ENCODE data around the gene ZNF329. TPM values are rescaled to one million over a fixed set of nuclear protein-coding genes. Genes with fewer than 3 reads are reported as not detected.

The ZNF329 gene
- total RNA-seq, 1 donor from 2014 or later = 14.5 TPM

GRCh38 chr19:58083021-58083420, 67.6 kb downstream of the ZNF329 start:
- Mint-ChIP-seq H3K27me3 (no peaks in the 10 kb centered on the region), H3K4me3 (no peak overlapping the region), H3K4me1 (ENCODE audit: unreplicated experiment) (no peaks in the 10 kb centered on the region), H3K9me3 (peaks cover 11% of the 10 kb centered on the region), H3K36me3 (peaks cover 25% of the 10 kb centered on the region), H3K27ac (no peak overlapping the region)
- TF ChIP-seq CTCF (conservative IDR thresholded peaks at IDR 0.05) = no peak
- DNase-seq (ENCODE audit: extremely low spot score, unreplicated experiment) = no peak

DNA sequence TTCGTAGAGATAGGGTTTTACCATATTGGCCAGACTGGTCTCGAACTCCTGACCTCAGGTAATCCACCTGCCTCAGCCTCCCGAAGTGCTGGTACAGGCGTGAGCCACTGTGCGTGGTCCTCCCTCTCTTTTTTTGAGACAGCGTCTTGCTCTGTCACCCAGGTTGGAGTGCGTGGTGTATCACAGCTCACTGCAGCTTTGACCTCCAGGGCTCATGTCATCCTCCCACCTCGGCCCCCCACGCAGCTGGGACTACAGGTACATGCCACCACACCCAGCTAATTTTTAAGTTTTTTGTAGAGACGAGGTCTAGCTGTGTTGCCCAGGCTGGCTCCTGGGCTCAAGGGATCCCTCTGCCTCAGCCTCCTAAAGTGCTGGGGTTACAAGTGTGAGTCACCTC, 70.8 kb downstream of the ZNF329 start:
- no peak for TF ChIP-seq CTCF (conservative IDR thresholded peaks at IDR 0.05)
- Mint-ChIP-seq H3K36me3 (peaks cover 17% of the 10 kb centered on the region), H3K4me3 (no peak overlapping the region), H3K27ac (no peak overlapping the region), H3K4me1 (ENCODE audit: unreplicated experiment) (no peaks in the 10 kb centered on the region), H3K9me3 (peaks cover 11% of the 10 kb centered on the region), H3K27me3 (no peaks in the 10 kb centered on the region)
- no peak for DNase-seq (ENCODE audit: extremely low spot score, unreplicated experiment)

Other genes with a start within 250 kb of the ZNF329 start
- gene ZNF417, start 234.2 kb downstream of the ZNF329 start, total RNA-seq (ENCODE audit: low replicate concordance) = 20.8 and 26.8 TPM in 2 replicates
- 14.3 and 24.6 TPM in 2 replicates for gene ZNF418, start 215.4 kb downstream of the ZNF329 start, total RNA-seq (ENCODE audit: low replicate concordance)
- gene ZNF256, start 203.1 kb downstream of the ZNF329 start, total RNA-seq (ENCODE audit: low replicate concordance) = 10.2 and 10.4 TPM in 2 replicates
- gene C19orf18, start 176.3 kb downstream of the ZNF329 start, total RNA-seq (ENCODE audit: low replicate concordance) = 1.0 and 2.5 TPM in 2 replicates
- 28.1 and 39.1 TPM in 2 replicates for gene ZNF606, start 148.0 kb downstream of the ZNF329 start, total RNA-seq (ENCODE audit: low replicate concordance)
- 0.95 and 1.9 TPM in 2 replicates for gene ZSCAN1, start 116.8 kb downstream of the ZNF329 start, total RNA-seq (ENCODE audit: low replicate concordance)
- 12.0 and 13.1 TPM in 2 replicates for gene ZNF135, start 91.5 kb downstream of the ZNF329 start, total RNA-seq (ENCODE audit: low replicate concordance)
- 59.0 and 82.4 TPM in 2 replicates for gene ZSCAN18, start 52.6 kb downstream of the ZNF329 start, total RNA-seq (ENCODE audit: low replicate concordance)
- gene ZNF274, start 32.3 kb upstream of the ZNF329 start, total RNA-seq (ENCODE audit: low replicate concordance) = 27.2 and 34.1 TPM in 2 replicates
- 52.0 and 52.5 TPM in 2 replicates for gene ZNF544, start 78.1 kb upstream of the ZNF329 start, total RNA-seq (ENCODE audit: low replicate concordance)
- gene ZNF8, start 128.2 kb upstream of the ZNF329 start, total RNA-seq (ENCODE audit: low replicate concordance) = 10.8 and 16.4 TPM in 2 replicates
- 35.2 and 36.8 TPM in 2 replicates for gene ERVK3-1, start 154.6 kb upstream of the ZNF329 start, total RNA-seq (ENCODE audit: low replicate concordance)
- gene ZSCAN22, start 176.2 kb upstream of the ZNF329 start, total RNA-seq (ENCODE audit: low replicate concordance) = 4.2 and 5.4 TPM in 2 replicates
- 5.1 and 11.7 TPM in 2 replicates for gene A1BG, start 202.7 kb upstream of the ZNF329 start, total RNA-seq (ENCODE audit: low replicate concordance)
- gene ZNF497, start 212.0 kb upstream of the ZNF329 start, total RNA-seq (ENCODE audit: low replicate concordance) = 4.1 and 8.1 TPM in 2 replicates
- 2.8 and 3.8 TPM in 2 replicates for gene ZNF837, start 230.2 kb upstream of the ZNF329 start, total RNA-seq (ENCODE audit: low replicate concordance)
- gene RPS5, start 236.5 kb upstream of the ZNF329 start, total RNA-seq (ENCODE audit: low replicate concordance) = 1,320 and 1,324 TPM in 2 replicates
- gene RNF225, start 244.9 kb upstream of the ZNF329 start, total RNA-seq (ENCODE audit: low replicate concordance) = 1.0 and 4.0 TPM in 2 replicates